ENCODE data around the gene BCAS3. TPM values are rescaled to one million over a fixed set of nuclear protein-coding genes. Genes with fewer than 3 reads are reported as not detected.

The BCAS3 gene
- total and polyA plus RNA-seq, 4 donors, result 5.8 to 24.6 (median 10.1) TPM

- Histone ChIP-seq H3K36me3 (ENCODE audit: control insufficient read depth in 4 of 4, insufficient read depth in 3 of 4, low read depth in 1 of 4, low read length in 3 of 4) (peaks cover 0 to 1% (median 0%) of the 10 kb centered on the region in 4 donors), H3K4me1 (ENCODE audit: control insufficient read depth in 4 of 4, insufficient read depth in 4 of 4, low read length in 3 of 4) (no peaks in the 10 kb centered on the region), H3K9ac (ENCODE audit: low read depth in 1 of 2, low read length in 2 of 2) (no peak overlapping the region), H3K27me3 (ENCODE audit: control insufficient read depth in 4 of 4, insufficient read depth in 4 of 4, low read length in 3 of 4) (no peaks in the 10 kb centered on the region), H3K4me3 (ENCODE audit: low read depth in 1 of 3, low read length in 3 of 3) (no peak overlapping the region), H3K27ac (ENCODE audit: low read depth in 1 of 2, low read length in 2 of 2) (no peak overlapping the region), H3K9me3 (ENCODE audit: control insufficient read depth in 4 of 4, low read length in 3 of 4) (no peaks in the 10 kb centered on the region)
- TF ChIP-seq RAD21 (IDR thresholded peaks at IDR 0.05) (no peak), EGR1 (IDR thresholded peaks at IDR 0.05; ENCODE audit: low read depth in 2 of 2) (no peak), JUND (IDR thresholded peaks at IDR 0.05) (no peak), NR2F2 (IDR thresholded peaks at IDR 0.05) (no peak), ATF3 (IDR thresholded peaks at IDR 0.05) (no peak), GABPA (IDR thresholded peaks at IDR 0.05 in 1 of 2, conservative IDR thresholded peaks at IDR 0.05 in 1 of 2) (no peak), MAX (IDR thresholded peaks at IDR 0.05) (no peak)
- over 99% methylated on average over 3 of the region's 3 CpGs for WGBS
- no peak for DNase-seq (ENCODE audit: low spot score)
Observed at GRCh38 chr17:61164517-61164916, 486.9 kb downstream of the BCAS3 start.

- no peak overlapping the region for H3K27ac ChIP-seq (ENCODE audit: low read depth in 1 of 2, low read length in 2 of 2)
- no peaks in the 10 kb centered on the region for H3K4me1 ChIP-seq (ENCODE audit: control insufficient read depth in 4 of 4, insufficient read depth in 4 of 4, low read length in 3 of 4)
- 84% methylated on average over 1 of the region's 1 CpG for WGBS
- DNase-seq (ENCODE audit: low spot score), result no peak
- TF ChIP-seq CTCF (IDR thresholded peaks at IDR 0.05; ENCODE audit: low read depth, low read length, missing input control), result no peak
- no peak overlapping the region for H3K4me3 ChIP-seq (ENCODE audit: low read depth in 1 of 3, low read length in 3 of 3)
- H3K9me3 ChIP-seq (ENCODE audit: control insufficient read depth in 4 of 4, low read length in 3 of 4), result no peaks in the 10 kb centered on the region
- H3K36me3 ChIP-seq (ENCODE audit: control insufficient read depth in 4 of 4, insufficient read depth in 3 of 4, low read depth in 1 of 4, low read length in 3 of 4), result peaks cover 0 to 1% (median 0%) of the 10 kb centered on the region in 4 donors
- no peak overlapping the region for H3K9ac ChIP-seq (ENCODE audit: low read depth in 1 of 2, low read length in 2 of 2)
- H3K27me3 ChIP-seq (ENCODE audit: control insufficient read depth in 4 of 4, insufficient read depth in 4 of 4, low read length in 3 of 4), result no peaks in the 10 kb centered on the region
Observed at GRCh38 chr17:61167075-61167474, 489.4 kb downstream of the BCAS3 start.

GRCh38 chr17:61168506-61168905 lies 490.9 kb downstream of the BCAS3 start:
- no peaks in the 10 kb centered on the region for H3K27me3 ChIP-seq (ENCODE audit: control insufficient read depth in 4 of 4, insufficient read depth in 4 of 4, low read length in 3 of 4)
- H3K9me3 ChIP-seq (ENCODE audit: control insufficient read depth in 4 of 4, low read length in 3 of 4), result no peaks in the 10 kb centered on the region
- H3K27ac ChIP-seq (ENCODE audit: low read depth in 1 of 2, low read length in 2 of 2), result no peak overlapping the region
- no peak overlapping the region for H3K9ac ChIP-seq (ENCODE audit: low read depth in 1 of 2, low read length in 2 of 2)
- no peak for DNase-seq (ENCODE audit: low spot score)
- H3K36me3 ChIP-seq (ENCODE audit: control insufficient read depth in 4 of 4, insufficient read depth in 3 of 4, low read depth in 1 of 4, low read length in 3 of 4), result peaks cover 0 to 1% (median 0%) of the 10 kb centered on the region in 4 donors
- WGBS, result 91% methylated on average over 2 of the region's 2 CpGs
- no peaks in the 10 kb centered on the region for H3K4me1 ChIP-seq (ENCODE audit: control insufficient read depth in 4 of 4, insufficient read depth in 4 of 4, low read length in 3 of 4)
- no peak for TF ChIP-seq RAD21 (IDR thresholded peaks at IDR 0.05)
- no peak for TF ChIP-seq HNF4A (conservative IDR thresholded peaks at IDR 0.05)
- TF ChIP-seq ATF3 (IDR thresholded peaks at IDR 0.05), result no peak
- no peak for TF ChIP-seq MAX (IDR thresholded peaks at IDR 0.05)
- TF ChIP-seq TAF1 (conservative IDR thresholded peaks at IDR 0.05), result no peak
- TF ChIP-seq REST (IDR thresholded peaks at IDR 0.05), result no peak
- TF ChIP-seq JUND (IDR thresholded peaks at IDR 0.05), result no peak
- no peak overlapping the region for H3K4me3 ChIP-seq (ENCODE audit: low read depth in 1 of 3, low read length in 3 of 3)
